Keratinocyte (primary cell): ENCODE results near the gene EIF2D. TPM values are rescaled to one million over a fixed set of nuclear protein-coding genes. Genes with fewer than 3 reads are reported as not detected.

ENCODE experiments used
- DNase-seq: peaks from one replicate; pipeline ENCODE4 v3.0.0-alpha.2; 2011; ENCODE audit warnings: low read depth, missing footprints, low spot score
- FAIRE-seq: peaks from 2 replicates; lab custom pipeline; 2011; peaks lifted over from hg19 to GRCh38; lab: Jason Lieb, UNC
- H2AFZ ChIP-seq: 2 replicates; pipeline ENCODE4 v1.6.0; 2012; ENCODE audit warnings: low read length, control low read depth, inconsistent platforms; ENCODE audit not compliant: control insufficient read depth
- H3K27ac ChIP-seq: 2 replicates; pipeline ENCODE4 v1.5.1; 2011; ENCODE audit warnings: low read length; ENCODE audit not compliant: control insufficient read depth, insufficient read depth
- H3K27me3 ChIP-seq: 3 replicates; pipeline ENCODE4 v1.6.0; 2011; ENCODE audit warnings: low read length; ENCODE audit not compliant: control insufficient read depth, insufficient read depth; ENCODE audit errors: extremely low read depth
- H3K36me3 ChIP-seq, 2 experiments: 2 replicates in 1 of 2; 3 replicates in 1 of 2; pipeline ENCODE4 v1.5.1; 2011; ENCODE audit warnings: low read length in 2 of 2, mild to moderate bottlenecking in 1 of 2; ENCODE audit not compliant: control insufficient read depth in 2 of 2, insufficient read depth in 2 of 2; ENCODE audit errors: extremely low read depth in 1 of 2
- H3K4me1 ChIP-seq: 3 replicates; pipeline ENCODE4 v1.5.1; 2011; ENCODE audit warnings: low read length; ENCODE audit not compliant: control insufficient read depth, insufficient read depth; ENCODE audit errors: extremely low read depth
- H3K4me2 ChIP-seq: 3 replicates; pipeline ENCODE4 v1.6.0; 2011; ENCODE audit warnings: low read depth, low read length; ENCODE audit not compliant: control insufficient read depth, insufficient read depth; ENCODE audit errors: extremely low read depth
- H3K4me3 ChIP-seq, 3 experiments: fragments of 200-600 bp in 1 of 3; sonication (generic) in 1 of 3; 2 replicates in 2 of 3; 3 replicates in 1 of 3; pipeline ENCODE4 v1.5.1; 2011 to 2016; ENCODE audit warnings: low read length in 3 of 3, mild to moderate bottlenecking in 3 of 3, control low read depth in 2 of 3, inconsistent platforms in 1 of 3, low read depth in 1 of 3, mixed read lengths in 1 of 3, mixed run types in 1 of 3, moderate library complexity in 1 of 3; ENCODE audit not compliant: control insufficient read depth in 2 of 3, insufficient read depth in 2 of 3; ENCODE audit errors: extremely low read depth in 1 of 3
- H3K79me2 ChIP-seq: 2 replicates; pipeline ENCODE4 v1.6.0; 2012; ENCODE audit warnings: low read length; ENCODE audit not compliant: control insufficient read depth, insufficient read depth
- H3K9ac ChIP-seq: 3 replicates; pipeline ENCODE4 v1.6.0; 2011; ENCODE audit warnings: low read length; ENCODE audit not compliant: control insufficient read depth, insufficient read depth; ENCODE audit errors: extremely low read depth
- H3K9me1 ChIP-seq: 3 replicates; pipeline ENCODE4 v1.6.0; 2011; ENCODE audit warnings: low read length; ENCODE audit not compliant: control insufficient read depth, insufficient read depth; ENCODE audit errors: extremely low read depth
- H3K9me3 ChIP-seq: 2 replicates; pipeline ENCODE4 v1.5.1; 2012; ENCODE audit warnings: low read depth, low read length; ENCODE audit not compliant: control insufficient read depth
- H4K20me1 ChIP-seq: 3 replicates; pipeline ENCODE4 v1.6.0; 2011; ENCODE audit warnings: low read length; ENCODE audit not compliant: control insufficient read depth, insufficient read depth; ENCODE audit errors: extremely low read depth
- EZH2 ChIP-seq: IDR thresholded peaks from one replicate; pipeline ENCODE4 v1.6.1; 2012; ENCODE audit warnings: inconsistent platforms, mild to moderate bottlenecking, low read length, moderate library complexity
- dilution Hi-C: fragments of 300-500 bp; cut with MboI; formaldehyde crosslinking; loops from one replicate; pipeline ENCODE4 v1.7.0; 2020; ENCODE audit warnings: low sequenced_read_pairs; ENCODE audit not compliant: extremely low pct_ligation_motif_present
- polyA plus RNA-seq, 5 experiments: library from polyadenylated mRNA; depleted of rRNA in 3 of 5; stranded (reverse) in 3 of 5; stranded (forward) in 1 of 5; unstranded in 1 of 5; fragments of >200 nt; gene quantifications; 1 replicate in 1 of 5; 2 replicates in 3 of 5; 3 replicates in 1 of 5; pipeline versions ENCODE4 v1.2.1 to v1.2.3, GENCODE V29; 2011 to 2012; ENCODE audit warnings: missing spikeins in 2 of 5, low read depth in 1 of 5, low replicate concordance in 1 of 5
- TF ChIP-seq, protein P1 (sequence below), 3 experiments: IDR thresholded peaks in 1 of 3; conservative IDR thresholded peaks in 1 of 3; optimal IDR thresholded peaks in 1 of 3; 2 replicates in 2 of 3; 3 replicates in 1 of 3; pipeline versions ENCODE3 to v1.5.1; 2011; ENCODE audit warnings: low read length in 3 of 3, mild to moderate bottlenecking in 3 of 3, moderate library complexity in 2 of 3, control low read depth in 1 of 3, inconsistent platforms in 1 of 3; ENCODE audit not compliant: insufficient read depth in 2 of 3; ENCODE audit errors: extremely low read depth in 1 of 3

Gene EIF2D
- polyA plus RNA-seq, 1 donor (not counting 4 experiments of a cell fraction or from before 2014, with no cell fraction given): 60.6 TPM

DNA sequence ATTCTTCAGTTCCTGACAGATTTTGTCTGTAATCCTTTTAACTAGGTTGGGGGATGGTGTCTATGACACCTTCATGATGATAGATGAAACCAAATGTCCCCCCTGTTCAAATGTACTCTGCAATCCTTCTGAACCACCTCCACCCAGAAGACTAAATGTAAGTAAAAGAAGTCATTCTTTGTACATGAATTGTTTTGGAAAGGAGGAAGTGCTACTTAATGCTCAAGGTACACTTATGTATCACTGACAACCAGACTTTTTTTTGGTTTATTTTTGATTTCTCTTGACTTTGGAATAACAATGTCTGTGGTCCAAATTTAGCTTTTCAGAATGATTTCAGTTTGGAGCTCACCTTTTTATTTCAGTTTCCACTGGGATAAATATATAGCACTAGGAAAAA lies 25.3 kb upstream of the EIF2D start:
- no peaks in the 10 kb centered on the region for H3K27me3 ChIP-seq
- no peaks in the 10 kb centered on the region for H3K36me3 ChIP-seq
- TF ChIP-seq, protein P1, sequence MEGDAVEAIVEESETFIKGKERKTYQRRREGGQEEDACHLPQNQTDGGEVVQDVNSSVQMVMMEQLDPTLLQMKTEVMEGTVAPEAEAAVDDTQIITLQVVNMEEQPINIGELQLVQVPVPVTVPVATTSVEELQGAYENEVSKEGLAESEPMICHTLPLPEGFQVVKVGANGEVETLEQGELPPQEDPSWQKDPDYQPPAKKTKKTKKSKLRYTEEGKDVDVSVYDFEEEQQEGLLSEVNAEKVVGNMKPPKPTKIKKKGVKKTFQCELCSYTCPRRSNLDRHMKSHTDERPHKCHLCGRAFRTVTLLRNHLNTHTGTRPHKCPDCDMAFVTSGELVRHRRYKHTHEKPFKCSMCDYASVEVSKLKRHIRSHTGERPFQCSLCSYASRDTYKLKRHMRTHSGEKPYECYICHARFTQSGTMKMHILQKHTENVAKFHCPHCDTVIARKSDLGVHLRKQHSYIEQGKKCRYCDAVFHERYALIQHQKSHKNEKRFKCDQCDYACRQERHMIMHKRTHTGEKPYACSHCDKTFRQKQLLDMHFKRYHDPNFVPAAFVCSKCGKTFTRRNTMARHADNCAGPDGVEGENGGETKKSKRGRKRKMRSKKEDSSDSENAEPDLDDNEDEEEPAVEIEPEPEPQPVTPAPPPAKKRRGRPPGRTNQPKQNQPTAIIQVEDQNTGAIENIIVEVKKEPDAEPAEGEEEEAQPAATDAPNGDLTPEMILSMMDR (optimal IDR thresholded peaks at IDR 0.05 in 1 of 3, IDR thresholded peaks at IDR 0.05 in 1 of 3, conservative IDR thresholded peaks at IDR 0.05 in 1 of 3; ENCODE audit: extremely low read depth in 1 of 3, insufficient read depth in 2 of 3, low read length in 3 of 3): no peak
- no peak for TF ChIP-seq EZH2
- H3K27ac ChIP-seq: peak overlapping the region; percentile 3
- no peak overlapping the region for H3K4me3 ChIP-seq
- H4K20me1 ChIP-seq: no peaks in the 10 kb centered on the region
- no peak for FAIRE-seq
- no peaks in the 10 kb centered on the region for H3K9me3 ChIP-seq
- DNase-seq: no peak
- H3K9ac ChIP-seq: no peak overlapping the region
- peaks cover 15% of the 10 kb centered on the region for H3K79me2 ChIP-seq
- no peak overlapping the region for H2AFZ ChIP-seq
- H3K4me1 ChIP-seq: peaks cover 33% of the 10 kb centered on the region
- H3K9me1 ChIP-seq: no peaks in the 10 kb centered on the region
- peak overlapping the region; percentile 88 for H3K4me2 ChIP-seq
- dilution Hi-C loops: no loop called here

DNA sequence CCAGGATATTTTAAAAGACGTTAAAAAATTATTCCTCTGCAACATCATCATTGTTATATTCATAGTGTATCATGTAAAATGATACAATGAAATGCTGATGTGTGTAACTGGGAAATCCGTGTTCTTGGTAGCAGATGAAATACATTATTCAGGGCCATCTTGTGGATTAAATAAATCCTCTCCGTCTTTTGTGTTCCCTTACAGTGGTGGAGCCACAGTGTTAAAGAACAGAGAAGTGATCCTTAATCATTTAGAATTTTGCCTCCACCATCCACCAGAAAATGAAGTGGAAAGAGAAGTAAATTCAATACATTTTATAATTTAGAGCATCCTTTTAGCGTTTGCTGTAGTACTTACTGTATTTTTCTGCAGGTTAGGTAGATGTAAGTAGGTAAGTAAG lies 24.4 kb upstream of the EIF2D start:
- H3K9me1 ChIP-seq: no peaks in the 10 kb centered on the region
- peak overlapping the region; percentile 98 for H3K27ac ChIP-seq
- DNase-seq (no peak), FAIRE-seq (no peak)
- no peaks in the 10 kb centered on the region for H3K27me3 ChIP-seq
- H3K36me3 ChIP-seq: no peaks in the 10 kb centered on the region
- TF ChIP-seq, protein P1 (optimal IDR thresholded peaks at IDR 0.05 in 1 of 3, IDR thresholded peaks at IDR 0.05 in 1 of 3, conservative IDR thresholded peaks at IDR 0.05 in 1 of 3; ENCODE audit: extremely low read depth in 1 of 3, insufficient read depth in 2 of 3, low read length in 3 of 3): no peak
- no peak for TF ChIP-seq EZH2
- no peaks in the 10 kb centered on the region for H4K20me1 ChIP-seq
- peaks cover 15% of the 10 kb centered on the region for H3K79me2 ChIP-seq
- H2AFZ ChIP-seq: no peak overlapping the region
- peak overlapping the region; percentile 1 to 76 (median 72) for H3K4me3 ChIP-seq
- H3K4me1 ChIP-seq: peaks cover 33% of the 10 kb centered on the region
- peak overlapping the region; percentile 88 for H3K4me2 ChIP-seq
- dilution Hi-C loops: no loop called here
- peak overlapping the region; percentile 80 for H3K9ac ChIP-seq
- H3K9me3 ChIP-seq: no peaks in the 10 kb centered on the region
